ENCODE measurements around the gene APOBEC3B.

DNA sequence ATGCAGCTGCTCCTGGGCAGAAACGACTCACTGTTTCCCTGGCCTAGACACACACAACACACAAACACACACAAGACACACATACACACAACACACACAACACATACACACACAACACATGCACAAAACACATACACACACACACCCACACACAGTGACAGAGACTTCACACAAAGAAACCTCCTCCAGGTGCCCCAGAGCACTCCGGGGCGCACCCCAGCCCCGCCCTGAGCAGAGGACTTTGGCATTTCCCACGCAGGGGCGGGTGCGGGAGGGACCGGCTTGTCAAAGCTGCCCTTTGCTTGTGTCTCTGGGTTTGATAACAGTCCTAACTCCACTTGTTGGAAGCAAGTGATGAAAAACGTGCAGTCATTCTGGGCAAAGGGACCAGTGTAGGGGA is 18.3 kb upstream of the APOBEC3B start:
- TF ChIP-seq, protein P1, sequence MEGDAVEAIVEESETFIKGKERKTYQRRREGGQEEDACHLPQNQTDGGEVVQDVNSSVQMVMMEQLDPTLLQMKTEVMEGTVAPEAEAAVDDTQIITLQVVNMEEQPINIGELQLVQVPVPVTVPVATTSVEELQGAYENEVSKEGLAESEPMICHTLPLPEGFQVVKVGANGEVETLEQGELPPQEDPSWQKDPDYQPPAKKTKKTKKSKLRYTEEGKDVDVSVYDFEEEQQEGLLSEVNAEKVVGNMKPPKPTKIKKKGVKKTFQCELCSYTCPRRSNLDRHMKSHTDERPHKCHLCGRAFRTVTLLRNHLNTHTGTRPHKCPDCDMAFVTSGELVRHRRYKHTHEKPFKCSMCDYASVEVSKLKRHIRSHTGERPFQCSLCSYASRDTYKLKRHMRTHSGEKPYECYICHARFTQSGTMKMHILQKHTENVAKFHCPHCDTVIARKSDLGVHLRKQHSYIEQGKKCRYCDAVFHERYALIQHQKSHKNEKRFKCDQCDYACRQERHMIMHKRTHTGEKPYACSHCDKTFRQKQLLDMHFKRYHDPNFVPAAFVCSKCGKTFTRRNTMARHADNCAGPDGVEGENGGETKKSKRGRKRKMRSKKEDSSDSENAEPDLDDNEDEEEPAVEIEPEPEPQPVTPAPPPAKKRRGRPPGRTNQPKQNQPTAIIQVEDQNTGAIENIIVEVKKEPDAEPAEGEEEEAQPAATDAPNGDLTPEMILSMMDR (IDR thresholded peaks at IDR 0.05) = no peak
- no peak for TF ChIP-seq POLR2A (IDR thresholded peaks at IDR 0.05)

All from Peyer's patch (tissue), 4 donors.